WI38 (cell line): ENCODE measurements around the gene PRPS1.
A peak's percentile ranks its signal among the peaks of the same experiment; 100 is the strongest.

ENCODE experiments used
- H3K4me3 ChIP-seq: 2 replicates; pipeline ENCODE4 v1.5.1; 2011; ENCODE audit warnings: low read depth, mild to moderate bottlenecking, control low read depth, low read length
- CTCF ChIP-seq: IDR thresholded peaks from 2 replicates; pipeline ENCODE4 v1.5.1; 2012; ENCODE audit warnings: low read depth, mild to moderate bottlenecking, control low read depth, low read length

PRPS1 gene

GRCh38 chrX:107610667-107611066 lies 17.6 kb upstream of the PRPS1 start:
- no peak for TF ChIP-seq CTCF
- no peak overlapping the region for H3K4me3 ChIP-seq

GRCh38 chrX:107619885-107620322 lies 8.4 kb upstream of the PRPS1 start:
- no peak for TF ChIP-seq CTCF
- H3K4me3 ChIP-seq = no peak overlapping the region

- H3K4me3 ChIP-seq = no peak overlapping the region
- TF ChIP-seq CTCF = no peak
These were observed 3.4 kb upstream of the PRPS1 start for GRCh38 chrX:107624893-107625292.

- no peak for TF ChIP-seq CTCF
These were observed 2.6 kb upstream of the PRPS1 start for GRCh38 chrX:107625739-107626138.

GRCh38 chrX:107626481-107626880 lies 1.8 kb upstream of the PRPS1 start:
- TF ChIP-seq CTCF = no peak
- no peak overlapping the region for H3K4me3 ChIP-seq

More at GRCh38 chrX:107625739-107626138, 2.6 kb upstream of the PRPS1 start:
- no peak overlapping the region for H3K4me3 ChIP-seq

GRCh38 chrX:107626916-107627315 lies 1.4 kb upstream of the PRPS1 start:
- no peak for TF ChIP-seq CTCF
- H3K4me3 ChIP-seq = no peak overlapping the region

- no peak for TF ChIP-seq CTCF
- H3K4me3 ChIP-seq = peak overlapping the region; percentile 65
These were observed 591 bp downstream of the PRPS1 start for GRCh38 chrX:107628662-107629539.
